Esophagus (tissue), 2 donors: ENCODE results near the gene LMO1. TPM values are rescaled to one million over a fixed set of nuclear protein-coding genes. Genes with fewer than 3 reads are reported as not detected.

Experiments used
- H3K27ac ChIP-seq, 2 donors: one replicate each; pipeline ENCODE4 v1.5.1; 2013; ENCODE audit warnings: low read depth in 2 of 2, mild to moderate bottlenecking in 2 of 2, inconsistent platforms in 1 of 2, low read length in 1 of 2, moderate library complexity in 1 of 2
- H3K27me3 ChIP-seq, 2 donors: one replicate each; pipeline ENCODE4 v1.6.1; 2013; ENCODE audit warnings: low read length in 2 of 2, control low read depth in 1 of 2, mild to moderate bottlenecking in 1 of 2; ENCODE audit not compliant: insufficient read depth in 2 of 2, control insufficient read depth in 1 of 2
- H3K36me3 ChIP-seq, 2 donors: one replicate each; pipeline ENCODE4 v1.6.1; 2013; ENCODE audit warnings: low read length in 1 of 2; ENCODE audit not compliant: control insufficient read depth in 2 of 2, insufficient read depth in 2 of 2
- H3K4me1 ChIP-seq, 2 donors: one replicate each; pipeline ENCODE4 v1.6.1; 2013; ENCODE audit warnings: low read length in 1 of 2; ENCODE audit not compliant: control insufficient read depth in 2 of 2, insufficient read depth in 2 of 2
- H3K4me3 ChIP-seq, 2 donors: one replicate each; pipeline ENCODE4 v1.5.1; 2013; ENCODE audit warnings: low read length in 2 of 2, mild to moderate bottlenecking in 2 of 2, low read depth in 1 of 2, moderate library complexity in 1 of 2
- H3K9me3 ChIP-seq, 2 donors: one replicate each; pipeline ENCODE4 v1.6.1; 2013; ENCODE audit warnings: mild to moderate bottlenecking in 2 of 2, low read depth in 1 of 2, low read length in 1 of 2, moderate library complexity in 1 of 2; ENCODE audit not compliant: control insufficient read depth in 2 of 2, insufficient read depth in 1 of 2
- WGBS, 2 donors: extraction: QIAGEN DNeasy Blood & Tissue Kit; methylation state at CpG; one replicate each; pipeline ENCODE4 v1.1.7; 2013; 5-methylcytosine and 5-hydroxymethylcytosine counted together
- polyA plus RNA-seq, 2 donors: library from polyadenylated mRNA; stranded (reverse); fragments of 200-250 nt; gene quantifications; one replicate each; pipeline ENCODE4 v1.2.3, GENCODE V29; 2013
- donor health status: healthy with polysubstance abuse.
- donor health status: Bipolar disorder and iron deficiency.

Gene LMO1
- polyA plus RNA-seq, 2 donors, result 0.06 to 0.08 TPM

DNA sequence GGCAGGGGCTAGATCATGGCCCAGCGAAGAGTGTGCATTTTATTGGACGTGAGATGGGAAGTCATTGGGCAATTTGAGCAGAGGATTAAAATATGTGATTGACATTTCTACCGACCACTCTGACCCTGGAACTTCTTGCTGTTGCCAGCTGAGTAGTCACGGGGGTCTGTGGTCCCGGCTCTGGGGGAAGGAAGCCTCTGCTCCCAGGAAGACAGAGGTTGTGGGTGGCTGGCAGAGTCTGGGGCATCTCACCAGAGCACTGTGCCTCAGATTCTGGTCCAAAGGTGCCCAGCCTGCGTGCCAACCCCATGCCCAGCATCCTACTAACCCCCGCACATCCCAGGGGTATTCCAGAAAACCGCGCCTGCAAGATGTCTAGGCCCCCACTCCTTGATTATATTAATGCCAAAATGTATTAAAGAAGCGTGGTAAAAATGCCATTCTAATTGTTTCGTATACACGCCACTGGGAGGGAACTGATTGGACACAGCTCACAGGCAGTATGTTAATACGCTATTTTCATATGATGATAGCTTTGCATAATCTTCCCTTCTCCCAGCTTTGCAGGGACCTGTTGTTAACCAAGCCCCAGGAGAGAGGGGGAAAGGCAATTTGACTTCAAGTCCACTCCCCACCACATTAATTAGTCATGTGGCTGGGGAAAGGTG is 25.3 kb upstream of the LMO1 start:
- Histone ChIP-seq H3K4me3 (no peak overlapping the region), H3K27me3 (no peaks in the 10 kb centered on the region), H3K4me1 (peaks cover 0 to 9% of the 10 kb centered on the region in 2 donors), H3K9me3 (no peaks in the 10 kb centered on the region), H3K27ac (no peak overlapping the region), H3K36me3 (no peaks in the 10 kb centered on the region)
- 84 to 85% methylated on average over 13 of the region's 13 CpGs for WGBS, 2 donors

GRCh38 chr11:8288166-8288772 is 24.6 kb upstream of the LMO1 start:
- 49 to 55% methylated on average over 3 of the region's 3 CpGs for WGBS, 2 donors
- no peaks in the 10 kb centered on the region for H3K27me3 ChIP-seq
- peaks cover 0 to 9% of the 10 kb centered on the region in 2 donors for H3K4me1 ChIP-seq
- no peaks in the 10 kb centered on the region for H3K36me3 ChIP-seq
- H3K27ac ChIP-seq, result no peak overlapping the region
- H3K4me3 ChIP-seq, result no peak overlapping the region
- no peaks in the 10 kb centered on the region for H3K9me3 ChIP-seq

- Histone ChIP-seq H3K4me3 (no peak overlapping the region), H3K36me3 (no peaks in the 10 kb centered on the region), H3K27ac (no peak overlapping the region), H3K27me3 (no peaks in the 10 kb centered on the region), H3K4me1 (peaks cover 0 to 9% of the 10 kb centered on the region in 2 donors), H3K9me3 (no peaks in the 10 kb centered on the region)
Measured at GRCh38 chr11:8287703-8288102, 24.0 kb upstream of the LMO1 start.

- 76 to 77% methylated on average over 5 of the region's 5 CpGs for WGBS, 2 donors
- Histone ChIP-seq H3K27me3 (no peaks in the 10 kb centered on the region), H3K27ac (no peak overlapping the region), H3K4me1 (peaks cover 0 to 9% of the 10 kb centered on the region in 2 donors), H3K9me3 (no peaks in the 10 kb centered on the region), H3K36me3 (no peaks in the 10 kb centered on the region), H3K4me3 (no peak overlapping the region)
Measured at GRCh38 chr11:8287297-8287696, 23.6 kb upstream of the LMO1 start.

- WGBS, 2 donors, result 59 to 62% methylated on average over 2 of the region's 2 CpGs
- Histone ChIP-seq H3K27ac (no peak overlapping the region), H3K36me3 (no peaks in the 10 kb centered on the region), H3K9me3 (no peaks in the 10 kb centered on the region), H3K27me3 (no peaks in the 10 kb centered on the region), H3K4me1 (peaks cover 0 to 9% of the 10 kb centered on the region in 2 donors), H3K4me3 (no peak overlapping the region)
Measured at GRCh38 chr11:8286886-8287285, 23.2 kb upstream of the LMO1 start.

DNA sequence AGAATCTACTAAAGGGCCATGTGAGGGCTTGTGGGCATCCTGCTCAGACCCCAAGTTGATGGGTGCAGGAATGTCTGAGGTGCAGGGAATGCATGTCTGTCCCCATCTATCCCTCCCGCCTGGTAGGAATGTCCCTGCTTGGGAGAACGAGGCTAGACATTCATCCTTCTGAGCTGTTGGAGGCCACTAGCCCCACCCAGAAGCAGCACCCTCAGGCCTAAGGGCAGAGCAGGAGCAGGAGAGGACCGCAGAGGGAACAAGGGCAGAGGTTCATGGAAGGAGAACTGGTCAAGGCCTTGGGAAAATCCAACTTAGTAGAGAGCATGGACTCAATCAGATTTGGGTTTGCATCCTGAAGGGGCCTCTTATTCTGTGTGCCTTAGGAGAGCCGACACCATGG is 22.1 kb upstream of the LMO1 start:
- Histone ChIP-seq H3K27ac (no peak overlapping the region), H3K9me3 (no peaks in the 10 kb centered on the region), H3K4me3 (no peak overlapping the region), H3K4me1 (peaks cover 0 to 9% of the 10 kb centered on the region in 2 donors), H3K27me3 (no peaks in the 10 kb centered on the region), H3K36me3 (no peaks in the 10 kb centered on the region)
- WGBS, 2 donors, result 90 to 91% methylated on average over 4 of the region's 4 CpGs

GRCh38 chr11:8285228-8285627 is 21.6 kb upstream of the LMO1 start:
- Histone ChIP-seq H3K27me3 (no peaks in the 10 kb centered on the region), H3K27ac (no peak overlapping the region), H3K4me1 (peaks cover 0 to 9% of the 10 kb centered on the region in 2 donors), H3K4me3 (no peak overlapping the region), H3K9me3 (no peaks in the 10 kb centered on the region), H3K36me3 (no peaks in the 10 kb centered on the region)
- WGBS, 2 donors, result 92 to 95% methylated on average over 3 of the region's 3 CpGs

GRCh38 chr11:8283465-8284230 is 20.0 kb upstream of the LMO1 start:
- Histone ChIP-seq H3K4me1 (peaks cover 0 to 8% of the 10 kb centered on the region in 2 donors), H3K27ac (no peak overlapping the region), H3K4me3 (peak overlapping the region in 1 of 2 donors; percentile 11), H3K27me3 (no peaks in the 10 kb centered on the region), H3K36me3 (no peaks in the 10 kb centered on the region), H3K9me3 (no peaks in the 10 kb centered on the region)
- WGBS, 2 donors, result 13 to 21% methylated on average over 24 to 32 of the region's 32 CpGs

- Histone ChIP-seq H3K27ac (no peak overlapping the region), H3K36me3 (no peaks in the 10 kb centered on the region), H3K9me3 (peaks cover 0 to 2% of the 10 kb centered on the region in 2 donors), H3K4me3 (peak overlapping the region in 1 of 2 donors; percentile 11), H3K4me1 (peaks cover 0 to 4% of the 10 kb centered on the region in 2 donors), H3K27me3 (no peaks in the 10 kb centered on the region)
- WGBS, 2 donors, result 45 to 48% methylated on average over 8 of the region's 8 CpGs
Measured at GRCh38 chr11:8283100-8283464, 19.4 kb upstream of the LMO1 start.
